Fibroblast of skin of back (primary cell): ENCODE results near the gene BDH1.
"Not testable (repeated sequence)": the region's sequence is repeated elsewhere in the genome, so short reads cannot be mapped to it uniquely, and the experiment has no call there.

Source experiments
- DNase-seq: peaks from one replicate; pipeline ENCODE4 v3.0.0-alpha.2; 2013

The BDH1 gene

DNA sequence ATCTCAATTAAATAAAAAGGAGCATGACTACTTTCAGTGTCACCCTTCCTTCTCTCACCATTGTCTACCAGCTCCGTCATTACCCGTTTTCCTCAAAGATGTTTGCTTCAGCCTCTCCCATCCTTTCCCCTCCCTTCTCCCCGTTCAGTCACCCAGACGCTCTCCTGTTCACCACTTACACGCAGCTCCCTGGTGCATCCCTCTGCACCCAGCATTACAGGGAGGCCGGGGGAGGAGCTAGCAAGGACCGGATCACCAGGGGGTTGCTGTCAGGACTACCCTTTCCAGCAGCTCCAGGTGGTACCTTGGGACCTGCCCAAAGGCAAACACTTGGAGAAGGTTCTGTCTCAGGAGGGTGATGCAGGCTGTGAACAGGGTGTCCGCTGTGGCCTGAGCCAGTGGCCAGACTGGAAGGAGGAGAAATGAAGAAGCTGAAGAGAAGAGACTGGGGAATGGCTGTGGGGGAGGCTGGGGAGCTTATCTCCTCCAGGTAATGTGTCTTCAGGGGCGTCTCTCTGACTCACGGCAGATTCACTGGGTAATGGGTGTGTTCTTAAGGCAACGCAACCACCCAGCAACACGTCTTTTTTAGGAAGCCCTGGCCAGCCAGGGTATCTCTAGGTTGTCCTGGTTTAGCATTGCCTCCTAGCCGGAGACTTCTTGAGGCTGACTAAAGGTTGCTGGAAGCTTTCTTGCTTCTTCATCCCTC lies 21.8 kb upstream of the BDH1 start:
- DNase-seq: no peak

GRCh38 chr3:197576838-197577237 lies 21.1 kb upstream of the BDH1 start:
- no peak for DNase-seq

GRCh38 chr3:197575362-197575761 lies 19.6 kb upstream of the BDH1 start:
- no peak for DNase-seq

DNA sequence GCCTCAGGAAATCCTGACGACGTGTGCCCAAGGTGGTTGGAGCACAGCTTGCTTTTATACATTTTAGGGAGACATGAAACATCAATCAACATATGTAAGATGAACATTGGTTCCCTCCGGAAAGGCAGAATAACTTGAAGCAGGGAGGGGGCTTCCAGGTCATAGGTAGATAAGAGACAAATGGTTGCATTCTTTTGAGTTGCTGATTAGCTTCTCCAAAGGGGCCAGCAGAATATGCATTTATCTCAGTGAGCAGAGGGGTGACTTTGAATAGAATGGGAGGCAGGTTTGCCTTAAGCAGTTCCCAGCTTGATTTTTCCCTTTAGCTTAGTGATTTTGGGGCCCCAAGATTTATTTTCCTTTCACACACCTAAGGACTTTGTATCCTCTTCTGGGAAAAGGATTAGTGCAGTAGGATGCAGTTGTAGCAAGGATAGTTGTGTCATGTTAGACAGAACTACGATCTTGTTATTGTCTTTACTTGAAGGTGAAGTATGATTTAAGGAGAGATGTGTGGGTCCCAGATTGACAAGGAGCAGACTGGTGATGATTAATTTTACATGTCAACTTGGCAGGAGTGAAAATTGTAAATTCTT lies 18.7 kb upstream of the BDH1 start:
- not testable (repeated sequence) for DNase-seq

DNA sequence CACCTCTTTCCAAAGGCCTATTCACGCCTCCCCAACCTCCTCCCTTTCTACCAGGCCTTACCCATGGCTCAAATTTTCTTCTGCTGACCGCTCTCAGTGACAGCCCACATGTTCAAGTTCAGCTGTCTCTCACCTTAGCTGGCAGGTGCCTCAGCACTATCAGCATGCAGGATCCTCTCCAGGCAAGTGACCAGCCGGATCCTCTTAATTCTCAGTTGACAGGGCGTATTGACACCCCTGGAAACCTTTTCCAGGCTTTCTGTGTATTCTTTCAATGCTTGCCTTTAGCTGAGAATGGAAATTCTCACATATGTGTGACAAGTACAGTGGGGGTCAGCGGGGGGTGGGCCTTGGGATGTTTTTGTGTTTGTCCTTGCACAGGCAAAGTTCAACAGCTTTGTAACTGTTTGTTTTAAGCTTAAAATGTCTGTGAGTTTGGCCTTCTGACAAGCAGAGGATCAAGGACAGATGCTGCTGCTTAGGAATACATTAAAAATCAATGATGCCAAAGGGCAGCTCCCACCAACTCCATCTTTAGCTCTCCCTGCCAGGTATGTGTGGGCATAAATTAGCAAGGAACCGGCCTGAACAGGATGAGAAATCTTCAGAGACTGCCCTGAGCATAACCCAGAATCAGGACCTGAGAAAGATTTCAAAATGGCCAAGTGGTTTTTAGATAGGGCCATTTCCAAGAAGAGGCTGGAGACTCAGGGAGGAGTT lies 17.4 kb upstream of the BDH1 start:
- no peak for DNase-seq

DNA sequence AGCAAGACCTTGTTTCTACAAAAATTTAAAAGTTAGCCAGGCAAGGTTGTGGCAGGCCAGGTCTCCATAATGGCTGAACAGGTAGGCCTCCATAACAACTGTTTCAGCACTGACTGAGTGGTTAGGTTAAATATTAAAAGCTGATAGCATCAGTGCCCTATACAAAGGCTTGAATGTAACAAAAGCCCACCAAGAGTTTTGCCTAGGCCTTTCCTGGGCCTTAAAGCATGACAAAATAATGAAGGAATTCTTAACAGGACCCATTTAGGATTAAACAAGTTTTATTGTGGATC lies 16.1 kb upstream of the BDH1 start:
- DNase-seq: not testable (repeated sequence)

- not testable (repeated sequence) for DNase-seq
Measured at GRCh38 chr3:197571074-197571879, 15.5 kb upstream of the BDH1 start.

DNA sequence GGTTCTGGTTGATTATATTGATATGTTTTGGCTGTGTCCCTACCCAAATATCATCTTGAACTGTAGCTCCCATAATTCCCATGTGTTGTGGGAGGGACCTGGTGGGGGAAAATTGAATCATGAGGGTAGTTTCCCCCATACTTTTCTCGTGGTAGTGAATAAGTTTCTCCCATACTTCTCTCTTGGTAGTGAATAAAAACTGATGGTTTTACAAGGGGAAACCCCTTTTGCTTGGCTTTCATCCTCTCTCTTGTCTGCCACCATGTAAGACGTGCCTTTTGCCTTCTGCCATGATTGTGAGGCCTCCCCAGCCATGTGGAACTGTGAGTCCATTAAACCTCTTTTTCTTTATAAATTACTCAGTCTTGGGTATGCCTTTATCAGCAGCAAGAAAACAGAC lies 13.7 kb upstream of the BDH1 start:
- DNase-seq: not testable (repeated sequence)

DNA sequence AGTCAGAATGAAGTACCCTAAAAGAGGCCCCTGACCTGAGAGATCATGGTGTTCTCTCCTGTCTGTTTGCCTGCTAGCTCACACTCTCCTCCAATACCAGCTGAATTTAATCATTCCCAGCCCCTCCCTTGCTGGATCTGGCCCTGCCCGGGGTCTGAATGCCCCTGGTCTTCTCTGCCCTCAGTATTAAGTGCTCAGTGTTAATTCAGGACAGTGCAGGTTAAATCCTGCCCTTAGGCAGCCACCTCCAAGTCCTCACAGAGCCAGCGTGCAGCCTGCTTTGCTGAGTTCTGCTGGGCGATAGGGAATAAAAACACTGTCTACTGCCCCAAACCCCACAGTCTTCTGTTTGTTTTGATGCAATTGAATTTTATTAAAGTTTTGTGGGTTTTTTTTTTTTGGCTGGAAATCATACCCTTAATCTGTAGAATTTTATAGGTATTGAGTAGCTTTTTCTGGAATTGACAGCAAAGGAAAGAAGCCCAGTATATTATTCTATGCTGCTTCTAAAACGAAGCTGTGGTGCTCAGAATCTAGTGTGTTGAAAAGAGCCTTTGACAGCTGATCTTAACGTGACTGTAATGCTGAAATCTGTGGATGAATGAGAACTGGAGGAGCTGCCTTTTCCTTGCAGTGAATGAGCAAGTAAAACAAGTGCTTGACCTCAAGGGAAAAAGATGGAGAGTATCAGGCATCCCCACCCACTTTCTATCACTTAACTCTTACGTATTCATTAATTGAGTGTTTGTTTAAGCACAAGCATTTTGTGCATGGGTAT lies 12.3 kb upstream of the BDH1 start:
- no peak for DNase-seq

DNA sequence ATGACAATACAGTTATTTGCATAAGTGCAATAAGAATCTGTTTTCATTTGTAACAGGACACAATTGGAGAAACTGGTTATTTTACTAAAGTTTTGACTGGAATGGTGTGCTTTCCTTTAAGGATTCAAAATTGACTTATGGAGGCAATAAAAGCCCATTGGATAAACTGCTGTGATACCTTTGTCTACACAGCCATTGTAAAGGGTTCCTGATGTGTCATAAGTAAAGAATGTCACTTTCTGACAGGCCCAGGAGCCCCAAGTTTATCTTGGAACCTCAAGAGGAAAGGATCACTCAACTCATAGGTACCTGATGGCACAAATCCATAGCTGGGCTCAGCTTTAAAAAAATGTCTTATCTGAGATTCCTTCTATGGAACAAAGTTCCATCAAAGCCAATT lies 10.4 kb upstream of the BDH1 start:
- DNase-seq: not testable (repeated sequence)

DNA sequence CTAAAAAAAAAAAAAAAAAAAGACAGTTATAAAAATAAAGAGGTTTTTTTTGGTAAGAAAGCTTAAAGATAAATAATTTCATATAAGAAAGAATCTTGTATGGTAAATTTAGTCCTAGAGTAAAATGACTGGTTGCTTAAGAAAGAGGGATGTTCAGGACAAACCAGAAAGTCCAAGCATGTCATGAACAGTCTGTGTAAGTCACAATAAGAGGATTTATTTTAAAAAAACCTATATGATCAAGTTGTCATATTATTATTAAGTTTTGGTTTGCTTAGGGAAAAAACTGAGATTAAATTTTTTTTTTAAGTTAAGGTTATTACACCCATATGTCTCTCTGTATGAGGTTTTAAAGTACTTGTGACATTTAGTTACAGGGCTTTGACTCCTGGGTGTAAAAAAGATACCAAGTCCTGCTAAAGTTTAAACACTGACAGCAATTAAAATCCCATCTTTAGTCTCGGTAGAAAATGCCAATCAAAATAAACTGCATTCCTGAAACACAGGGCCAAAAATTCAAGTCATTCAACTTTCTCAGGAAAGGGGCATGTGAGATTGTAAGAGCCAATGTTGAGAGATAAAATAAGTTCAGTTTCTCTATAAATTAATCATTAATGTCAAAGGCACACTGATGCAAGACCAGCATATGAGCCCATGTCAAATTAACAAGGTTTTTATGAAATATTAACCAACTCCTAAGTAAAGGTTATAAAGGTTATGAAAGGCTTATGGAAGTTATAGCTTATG lies 8.5 kb upstream of the BDH1 start:
- DNase-seq: no peak

GRCh38 chr3:197562398-197563251 lies 6.9 kb upstream of the BDH1 start:
- DNase-seq: no peak

DNA sequence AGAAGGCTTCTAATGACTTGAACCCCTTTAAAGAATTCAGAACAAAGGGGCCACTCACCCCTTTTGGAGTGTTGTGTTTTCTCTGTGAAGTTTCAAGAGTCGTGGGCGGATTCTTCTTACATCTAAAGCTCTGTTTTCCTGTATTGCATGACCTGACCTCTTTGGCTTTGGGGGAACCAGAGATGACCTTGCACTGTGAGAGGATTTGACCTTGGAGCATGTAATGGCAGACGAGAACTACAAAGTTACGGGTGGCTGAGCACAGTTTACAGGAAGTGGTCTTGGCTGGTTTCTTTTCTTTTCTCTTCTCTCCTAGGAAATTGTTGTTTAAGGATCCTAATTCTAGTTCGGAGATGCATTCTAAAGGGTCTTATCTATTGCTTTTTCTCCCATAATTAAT lies 6.2 kb upstream of the BDH1 start:
- DNase-seq: no peak

DNA sequence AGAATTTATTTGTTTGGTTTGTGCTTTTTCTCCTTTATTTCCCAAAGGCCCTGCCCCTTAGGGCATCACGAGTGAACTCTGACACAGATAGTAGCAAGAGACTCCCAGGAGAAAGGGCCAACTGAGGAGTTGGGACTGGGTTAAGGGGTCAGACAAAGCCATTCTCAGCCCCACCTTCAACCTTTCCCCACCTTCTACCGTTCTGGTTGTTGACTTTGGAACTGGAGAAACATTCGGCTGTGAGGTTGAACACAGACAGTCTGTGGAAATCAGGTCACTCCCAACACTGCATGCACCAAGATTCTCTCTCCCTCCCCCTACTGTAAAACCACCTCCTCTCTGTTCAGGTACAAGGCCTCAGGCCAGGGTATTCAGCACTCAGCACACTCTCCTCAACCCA lies 3.9 kb upstream of the BDH1 start:
- no peak for DNase-seq

DNA sequence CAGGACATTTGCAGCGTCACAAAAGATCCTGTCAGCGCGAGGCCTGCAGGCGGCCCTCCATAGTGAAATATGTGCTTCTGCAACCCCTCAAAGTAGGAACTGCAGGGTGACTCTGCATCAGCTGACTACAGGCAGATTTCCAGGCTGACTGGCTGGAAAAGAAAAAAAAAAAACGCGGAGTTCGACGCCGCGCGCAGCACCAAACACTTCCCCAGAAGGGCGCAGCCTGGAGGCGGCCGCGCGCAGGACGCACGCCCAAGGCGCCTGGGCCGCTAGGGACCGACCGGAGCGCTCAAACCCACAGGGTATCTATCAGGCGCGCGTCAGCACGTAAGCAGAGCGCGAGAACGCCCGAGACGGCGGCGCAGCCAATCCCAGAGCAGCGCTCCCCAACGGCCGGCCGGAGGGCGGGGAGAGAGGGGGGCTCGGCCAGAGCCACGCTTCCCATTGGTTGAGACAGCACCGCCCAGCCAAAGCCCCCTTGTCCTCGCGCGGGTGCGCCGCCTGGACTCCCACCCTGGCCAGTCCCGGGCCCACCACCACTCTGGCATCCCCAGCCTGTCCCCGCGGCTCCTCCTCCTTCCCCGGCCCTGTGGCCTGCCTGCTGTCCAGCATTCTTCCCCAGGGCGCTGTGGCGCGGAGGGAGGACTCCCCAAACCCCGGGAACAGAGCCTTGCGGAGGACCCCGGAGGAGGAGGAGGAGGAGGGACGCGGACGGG lies 1.0 kb downstream of the BDH1 start:
- peak; percentile 97 for DNase-seq

- DNase-seq: peak; percentile 47
Measured at GRCh38 chr3:197554196-197554561, 1.6 kb downstream of the BDH1 start.

DNA sequence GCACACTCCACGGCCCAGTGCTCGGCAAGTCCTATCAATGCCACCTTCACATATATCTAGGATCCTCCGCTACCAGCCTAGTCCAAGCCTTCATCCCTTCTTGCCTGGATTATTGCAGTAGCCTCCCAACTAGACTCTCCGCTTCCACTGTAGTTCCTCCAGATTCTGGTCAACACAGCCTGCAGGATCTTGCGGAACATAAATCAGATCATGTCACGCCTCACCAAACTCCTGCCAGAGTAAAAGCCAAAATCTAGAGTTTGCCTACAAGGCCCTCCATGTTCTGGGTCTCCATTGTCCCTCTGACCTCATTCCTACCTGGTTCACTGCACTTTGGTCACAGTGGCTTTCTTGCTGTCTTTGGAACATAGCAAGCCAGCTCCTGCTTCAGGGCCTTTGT lies 3.6 kb downstream of the BDH1 start:
- no peak for DNase-seq

DNA sequence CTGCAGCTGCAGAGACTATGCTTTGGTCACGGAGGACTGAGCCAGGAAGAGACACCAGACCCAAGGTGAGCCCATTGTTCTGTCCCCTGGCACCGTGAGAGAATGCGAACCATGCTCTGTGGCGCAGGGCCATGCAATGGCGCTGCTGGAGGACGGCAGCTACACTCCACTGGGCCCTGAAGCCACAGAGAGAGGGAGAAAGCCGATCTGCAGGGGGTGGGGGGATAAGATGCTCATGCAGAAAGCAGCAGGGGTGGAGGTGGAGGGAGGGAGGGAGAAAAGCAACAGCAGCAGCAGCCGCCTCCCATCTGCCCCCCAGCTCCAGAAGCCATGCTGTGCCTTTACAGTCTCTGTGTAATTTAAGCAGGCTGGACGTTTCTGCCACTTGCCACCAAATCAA lies 5.3 kb downstream of the BDH1 start:
- DNase-seq: no peak

DNA sequence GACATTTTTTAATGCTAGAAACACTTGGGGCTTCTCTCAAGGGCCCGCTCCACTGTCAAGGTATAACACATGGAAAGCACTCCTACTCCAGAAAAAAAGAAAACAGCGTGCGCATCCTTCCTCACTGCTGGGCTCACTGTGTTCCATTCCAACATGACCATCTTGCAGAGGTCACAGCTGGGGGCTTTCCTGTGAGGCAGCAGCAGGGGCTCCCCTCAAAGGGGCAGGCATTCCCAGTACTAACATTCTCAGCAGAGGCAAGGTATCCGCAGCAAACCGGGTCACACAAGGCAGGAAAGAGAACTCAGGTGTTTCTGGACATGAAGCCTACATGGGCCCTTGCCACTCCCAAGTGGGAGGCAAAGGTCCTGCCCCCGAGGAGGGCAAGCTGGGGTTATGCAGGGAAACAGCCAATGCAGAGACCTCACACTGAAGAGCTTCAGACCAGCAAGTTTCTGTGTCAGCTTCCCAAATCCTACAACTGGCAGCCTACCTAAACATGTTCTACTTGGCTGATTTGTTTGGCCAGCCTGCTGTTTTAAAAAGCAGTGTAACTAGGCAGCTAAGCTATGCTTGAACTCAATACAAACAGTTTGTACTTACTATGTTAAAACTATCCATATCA lies 6.4 kb downstream of the BDH1 start:
- DNase-seq: no peak
